Stimulated activated naive CD8-positive, alpha-beta T cell treated with anti-CD3 and anti-CD28 coated beads, Interleukin-15, Interleukin-2, amounts not matched to agents 100 U/mL and 50 U/mL, for 24 hours (primary cell): ENCODE data around the gene DOK1.

Experiments
- ATAC-seq: fragments of 150-1000 bp; cut with Tn5 transposase; one replicate; pipeline ENCODE4 v1.10.0; 2021
- DNase-seq: peaks from one replicate; pipeline ENCODE4 v3.0.0; 2021

The DOK1 gene

GRCh38 chr2:74569686-74570085, 15.2 kb downstream of the DOK1 start:
- ATAC-seq (no peak), DNase-seq (no peak)

- DNase-seq, result no peak
- ATAC-seq, result peak; percentile 80
Observed at GRCh38 chr2:74571058-74571457, 16.5 kb downstream of the DOK1 start.

GRCh38 chr2:74572178-74572925, 17.8 kb downstream of the DOK1 start:
- ATAC-seq (no peak), DNase-seq (no peak)

GRCh38 chr2:74573747-74574562, 19.4 kb downstream of the DOK1 start:
- no peak for DNase-seq
- peak; percentile 64 for ATAC-seq

- no peak for DNase-seq
- ATAC-seq, result no peak
Observed at GRCh38 chr2:74575320-74575719, 20.8 kb downstream of the DOK1 start.

GRCh38 chr2:74576211-74576862, 21.8 kb downstream of the DOK1 start:
- DNase-seq (no peak), ATAC-seq (no peak)

GRCh38 chr2:74576863-74577229, 22.3 kb downstream of the DOK1 start:
- ATAC-seq (no peak), DNase-seq (no peak)

GRCh38 chr2:74577448-74577847, 22.9 kb downstream of the DOK1 start:
- ATAC-seq, result peak; percentile 20
- DNase-seq, result no peak

- ATAC-seq (no peak), DNase-seq (no peak)
Observed at GRCh38 chr2:74578408-74578807, 23.9 kb downstream of the DOK1 start.

GRCh38 chr2:74581463-74581862, 26.9 kb downstream of the DOK1 start:
- DNase-seq (no peak), ATAC-seq (no peak)

- no peak for ATAC-seq
- no peak for DNase-seq
Observed at GRCh38 chr2:74582184-74582583, 27.7 kb downstream of the DOK1 start.

- DNase-seq (no peak), ATAC-seq (no peak)
Observed at GRCh38 chr2:74583504-74583903, 29.0 kb downstream of the DOK1 start.

- peak; percentile 29 for ATAC-seq
Observed at GRCh38 chr2:74584088-74584645, 29.6 kb downstream of the DOK1 start.

GRCh38 chr2:74585406-74586185, 31.1 kb downstream of the DOK1 start:
- ATAC-seq, result peak; percentile 49
- DNase-seq, result no peak

More at GRCh38 chr2:74584088-74584645, 29.6 kb downstream of the DOK1 start:
- no peak for DNase-seq

- ATAC-seq, result peak; percentile 80
- DNase-seq, result peak; percentile 58
Observed at GRCh38 chr2:74587664-74588277, 33.3 kb downstream of the DOK1 start.

- no peak for ATAC-seq
- no peak for DNase-seq
Observed at GRCh38 chr2:74588664-74589063, 34.1 kb downstream of the DOK1 start.

- ATAC-seq, result no peak
Observed at GRCh38 chr2:74593826-74594772, 39.6 kb downstream of the DOK1 start.

GRCh38 chr2:74596584-74596983, 42.1 kb downstream of the DOK1 start:
- DNase-seq (no peak), ATAC-seq (no peak)

More at GRCh38 chr2:74593826-74594772, 39.6 kb downstream of the DOK1 start:
- no peak for DNase-seq

GRCh38 chr2:74597410-74597809, 42.9 kb downstream of the DOK1 start:
- no peak for DNase-seq

GRCh38 chr2:74599676-74600075, 45.2 kb downstream of the DOK1 start:
- no peak for ATAC-seq
- no peak for DNase-seq

More at GRCh38 chr2:74597410-74597809, 42.9 kb downstream of the DOK1 start:
- ATAC-seq, result no peak
